Measurements from ENCODE around the gene ZNF280D.

ZNF280D gene

GRCh38 chr15:56598991-56599390, 134.3 kb downstream of the ZNF280D start:
- no peak for TF ChIP-seq CTCF (IDR thresholded peaks at IDR 0.05)
- no peak overlapping the region for H3K27ac ChIP-seq

GRCh38 chr15:56587686-56588085, 145.6 kb downstream of the ZNF280D start:
- H3K9me3 ChIP-seq: peaks cover 6% of the 10 kb centered on the region
- no peaks in the 10 kb centered on the region for H3K4me1 ChIP-seq (ENCODE audit: control insufficient read depth in 1 of 2, insufficient read depth in 1 of 2, low read depth in 1 of 2, low read length in 1 of 2)
- no peaks in the 10 kb centered on the region for H3K36me3 ChIP-seq
- TF ChIP-seq CTCF (IDR thresholded peaks at IDR 0.05): no peak
- no peak overlapping the region for H3K27ac ChIP-seq
- no peak overlapping the region for H3K4me3 ChIP-seq (ENCODE audit: low read depth in 1 of 2, low read length in 1 of 2)
- no peaks in the 10 kb centered on the region for H3K27me3 ChIP-seq

More at GRCh38 chr15:56598991-56599390, 134.3 kb downstream of the ZNF280D start:
- Histone ChIP-seq H3K36me3 (no peaks in the 10 kb centered on the region), H3K4me1 (ENCODE audit: control insufficient read depth in 1 of 2, insufficient read depth in 1 of 2, low read depth in 1 of 2, low read length in 1 of 2) (no peaks in the 10 kb centered on the region), H3K4me3 (ENCODE audit: low read depth in 1 of 2, low read length in 1 of 2) (no peak overlapping the region), H3K9me3 (peaks cover 11% of the 10 kb centered on the region), H3K27me3 (no peaks in the 10 kb centered on the region)

GRCh38 chr15:56586206-56586605, 147.1 kb downstream of the ZNF280D start:
- no peaks in the 10 kb centered on the region for H3K27me3 ChIP-seq
- no peak overlapping the region for H3K27ac ChIP-seq
- peaks cover 6% of the 10 kb centered on the region for H3K9me3 ChIP-seq
- TF ChIP-seq CTCF (IDR thresholded peaks at IDR 0.05): no peak
- H3K4me1 ChIP-seq (ENCODE audit: control insufficient read depth in 1 of 2, insufficient read depth in 1 of 2, low read depth in 1 of 2, low read length in 1 of 2): no peaks in the 10 kb centered on the region
- no peak overlapping the region for H3K4me3 ChIP-seq (ENCODE audit: low read depth in 1 of 2, low read length in 1 of 2)
- H3K36me3 ChIP-seq: no peaks in the 10 kb centered on the region

GRCh38 chr15:56582785-56583184, 150.5 kb downstream of the ZNF280D start:
- no peaks in the 10 kb centered on the region for H3K36me3 ChIP-seq
- no peak for TF ChIP-seq CTCF (IDR thresholded peaks at IDR 0.05)
- no peak overlapping the region for H3K4me3 ChIP-seq (ENCODE audit: low read depth in 1 of 2, low read length in 1 of 2)
- no peaks in the 10 kb centered on the region for H3K27me3 ChIP-seq
- no peaks in the 10 kb centered on the region for H3K4me1 ChIP-seq (ENCODE audit: control insufficient read depth in 1 of 2, insufficient read depth in 1 of 2, low read depth in 1 of 2, low read length in 1 of 2)
- peaks cover 6% of the 10 kb centered on the region for H3K9me3 ChIP-seq
- no peak overlapping the region for H3K27ac ChIP-seq
